Mesendoderm (in vitro differentiated cells): ENCODE results near the gene MT1E.
A peak's percentile ranks its signal among the peaks of the same experiment; 100 is the strongest.
"Not testable (repeated sequence)": the region's sequence is repeated elsewhere in the genome, so short reads cannot be mapped to it uniquely, and the experiment has no call there.

Experiments
- DNase-seq: peaks from one replicate; pipeline ENCODE4 v3.0.0; 2013
- H2AK5ac ChIP-seq: 2 replicates; pipeline ENCODE4 v1.6.1; 2013; ENCODE audit warnings: low read length, inconsistent platforms
- H2BK120ac ChIP-seq: 2 replicates; pipeline ENCODE4 v1.6.1; 2013; ENCODE audit warnings: low read depth, mild to moderate bottlenecking, low read length, moderate library complexity, mixed read lengths
- H2BK15ac ChIP-seq: replicated peaks from 2 replicates; pipeline ENCODE4 v1.6.1; 2013; ENCODE audit warnings: low read depth, mild to moderate bottlenecking, moderate library complexity
- H2BK5ac ChIP-seq: 2 replicates; pipeline ENCODE4 v1.6.1; 2013; ENCODE audit warnings: low read length, inconsistent platforms
- H3K18ac ChIP-seq: 2 replicates; pipeline ENCODE4 v1.6.1; 2013; ENCODE audit warnings: mild to moderate bottlenecking, low read length, mixed read lengths
- H3K23ac ChIP-seq: one replicate; pipeline ENCODE4 v1.6.1; 2013; ENCODE audit warnings: low read length
- H3K27ac ChIP-seq: 2 replicates; pipeline ENCODE4 v1.5.1; 2013; ENCODE audit warnings: low read depth, mild to moderate bottlenecking, inconsistent platforms, low read length, moderate library complexity
- H3K27me3 ChIP-seq: 2 replicates; pipeline ENCODE4 v1.6.1; 2013; ENCODE audit warnings: low read length, control low read depth, mild to moderate bottlenecking, inconsistent platforms; ENCODE audit not compliant: insufficient read depth, poor library complexity
- H3K36me3 ChIP-seq: 2 replicates; pipeline ENCODE4 v1.6.1; 2013; ENCODE audit warnings: low read length, inconsistent platforms; ENCODE audit not compliant: control insufficient read depth, insufficient read depth
- H3K4ac ChIP-seq: one replicate; pipeline ENCODE4 v1.6.1; 2013; ENCODE audit warnings: low read depth, mild to moderate bottlenecking, low read length, moderate library complexity
- H3K4me1 ChIP-seq: 2 replicates; pipeline ENCODE4 v1.6.1; 2013; ENCODE audit warnings: low read depth, low read length, inconsistent platforms; ENCODE audit not compliant: control insufficient read depth
- H3K4me2 ChIP-seq: 2 replicates; pipeline ENCODE4 v1.6.1; 2013; ENCODE audit warnings: low read length
- H3K4me3 ChIP-seq: 2 replicates; pipeline ENCODE4 v1.5.1; 2013; ENCODE audit warnings: mild to moderate bottlenecking, low read length
- H3K56ac ChIP-seq: one replicate; pipeline ENCODE4 v1.6.1; 2013; ENCODE audit warnings: low read length
- H3K79me1 ChIP-seq: 2 replicates; pipeline ENCODE4 v1.6.1; 2013; ENCODE audit warnings: low read length, inconsistent platforms
- H3K79me2 ChIP-seq: 2 replicates; pipeline ENCODE4 v1.6.1; 2013; ENCODE audit warnings: mild to moderate bottlenecking, low read length; ENCODE audit not compliant: control insufficient read depth, insufficient read depth
- H3K9ac ChIP-seq: 2 replicates; pipeline ENCODE4 v1.6.1; 2013; ENCODE audit warnings: low read length, inconsistent platforms
- H4K5ac ChIP-seq: one replicate; pipeline ENCODE4 v1.6.1; 2013; ENCODE audit warnings: low read length
- H4K8ac ChIP-seq: one replicate; pipeline ENCODE4 v1.6.1; 2013; ENCODE audit warnings: low read depth, mild to moderate bottlenecking, control low read depth, low read length, moderate library complexity
- WGBS: extraction: QIAGEN DNeasy Blood & Tissue Kit; methylation state at CpG from one replicate; pipeline ENCODE4 v1.1.7; 2013; ENCODE audit warnings: low lambda C conversion rate, missing lambda C conversion rate; ENCODE audit not compliant: insufficient coverage; ENCODE audit errors: extremely low coverage; 5-methylcytosine and 5-hydroxymethylcytosine counted together

MT1E gene

DNA sequence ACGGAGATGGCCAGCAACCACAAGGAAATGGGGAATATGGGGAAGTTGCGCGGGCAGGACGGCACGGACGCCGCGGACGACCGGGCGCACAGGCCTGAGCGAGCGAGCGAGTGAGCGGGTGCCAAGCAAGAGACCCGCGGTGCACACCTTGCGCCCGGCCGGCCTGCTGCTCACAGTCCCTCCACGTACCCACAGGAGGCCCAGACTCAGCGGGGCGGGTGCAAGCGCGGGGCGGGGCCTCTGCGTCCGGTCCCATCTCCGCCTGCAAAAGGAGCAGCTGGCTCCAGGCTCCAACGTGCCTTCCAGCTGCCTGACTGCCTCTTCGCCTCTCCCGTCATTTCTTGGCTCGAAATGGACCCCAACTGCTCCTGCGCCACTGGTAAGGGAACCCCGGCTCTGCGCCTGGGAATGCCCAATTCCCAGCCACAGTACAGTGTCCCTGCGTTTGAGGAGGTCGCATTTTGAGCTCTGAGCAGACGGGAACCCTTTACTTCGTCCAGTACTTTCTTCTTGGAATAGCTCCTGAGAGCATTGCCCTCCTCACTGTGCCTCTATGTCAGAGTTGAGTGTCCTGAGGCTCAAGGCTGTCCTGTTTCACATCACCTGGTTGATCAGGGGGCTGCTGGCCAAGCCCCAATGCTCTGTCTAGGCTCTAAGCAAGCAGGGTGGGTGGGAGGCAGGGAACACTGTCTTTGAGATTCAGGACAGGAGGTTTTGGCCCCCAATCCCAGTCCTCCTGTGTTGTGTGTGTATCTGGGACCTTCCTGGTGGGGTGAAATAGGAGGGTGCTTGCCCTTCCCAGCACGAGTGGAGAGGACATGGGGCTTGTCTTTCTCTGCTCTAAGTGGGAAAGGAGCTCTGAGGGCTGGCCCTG is 8.1 kb upstream of the MT1E start:
- Histone ChIP-seq H3K27ac (no peak overlapping the region), H3K4me1 (peaks cover 5% of the 10 kb centered on the region), H3K27me3 (peaks cover 34% of the 10 kb centered on the region), H3K9ac (peak overlapping the region; percentile 29), H2BK5ac (no peak overlapping the region), H3K23ac (no peak overlapping the region), H4K8ac (no peak overlapping the region), H3K56ac (peak overlapping the region; percentile 58), H3K4me2 (peak overlapping the region; percentile 28), H3K4ac (no peak overlapping the region), H3K36me3 (no peaks in the 10 kb centered on the region), H3K79me1 (no peaks in the 10 kb centered on the region), H4K5ac (no peak overlapping the region), H3K79me2 (no peaks in the 10 kb centered on the region), H2AK5ac (no peak overlapping the region), H3K18ac (no peak overlapping the region), H2BK120ac (no peak overlapping the region), H3K4me3 (no peak overlapping the region), H2BK15ac (no peak overlapping the region)
- DNase-seq, result no peak
- WGBS, result no CpG with 5 or more reads among the region's 41 CpGs

DNA sequence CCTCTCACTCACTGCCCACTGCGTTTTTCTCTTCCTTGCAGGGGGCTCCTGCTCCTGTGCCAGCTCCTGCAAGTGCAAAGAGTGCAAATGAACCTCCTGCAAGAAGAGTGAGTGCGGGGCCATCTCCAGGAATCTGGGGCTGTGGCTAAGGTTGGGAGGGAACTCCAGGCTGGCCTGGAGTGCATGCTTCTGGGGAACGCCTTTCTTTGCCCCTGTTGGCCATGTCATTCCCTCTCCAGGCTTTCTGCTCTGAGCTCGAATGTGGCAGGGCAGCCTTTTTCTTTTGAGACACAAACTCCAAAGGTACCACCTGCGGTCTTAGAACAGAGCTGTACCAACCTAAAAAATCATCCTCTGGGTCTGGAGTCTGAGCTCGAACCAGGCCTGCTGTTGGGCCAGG is 7.4 kb upstream of the MT1E start:
- H3K9ac ChIP-seq, result no peak overlapping the region

DNA sequence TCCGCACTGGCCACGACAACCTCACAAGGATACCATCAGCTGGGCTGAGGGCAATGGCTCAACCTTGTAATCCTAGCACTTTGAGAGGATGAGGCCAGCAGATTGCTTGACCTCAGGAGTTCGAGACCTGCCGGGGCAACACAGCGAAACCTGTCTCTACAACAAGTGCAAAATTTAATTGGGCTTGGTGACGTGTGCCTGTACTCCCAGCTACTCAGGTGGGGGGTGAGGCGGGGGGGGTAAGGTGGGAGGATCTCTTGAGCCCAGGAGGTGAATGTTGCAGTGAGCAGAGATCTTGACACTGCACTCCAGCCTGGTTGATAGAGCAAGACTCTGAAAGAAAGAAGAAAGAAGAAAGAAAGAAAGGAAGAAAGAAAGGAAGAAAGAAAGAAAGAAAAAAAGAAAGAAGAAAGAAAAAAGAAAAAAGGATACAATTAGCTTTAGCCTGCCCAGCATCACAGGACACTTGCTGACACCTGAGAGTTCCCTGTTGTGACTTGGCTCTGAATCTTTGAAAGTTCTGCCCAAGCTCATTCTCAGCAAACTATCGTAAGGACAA is 5.2 kb upstream of the MT1E start:
- no CpG with 5 or more reads among the region's 8 CpGs for WGBS
- no peak overlapping the region for H3K4me3 ChIP-seq
- H3K36me3 ChIP-seq, result no peaks in the 10 kb centered on the region
- DNase-seq, result no peak
- H3K4me2 ChIP-seq, result no peak overlapping the region
- H3K79me1 ChIP-seq, result no peaks in the 10 kb centered on the region
- no peak overlapping the region for H2BK5ac ChIP-seq
- no peak overlapping the region for H3K23ac ChIP-seq
- H4K5ac ChIP-seq, result no peak overlapping the region
- H3K27me3 ChIP-seq, result peaks cover 49% of the 10 kb centered on the region
- no peak overlapping the region for H2BK15ac ChIP-seq
- H3K18ac ChIP-seq, result no peak overlapping the region
- H2AK5ac ChIP-seq, result no peak overlapping the region
- H3K9ac ChIP-seq, result no peak overlapping the region
- no peak overlapping the region for H3K27ac ChIP-seq
- H3K4me1 ChIP-seq, result peaks cover 5% of the 10 kb centered on the region
- H3K56ac ChIP-seq, result no peak overlapping the region
- no peak overlapping the region for H3K4ac ChIP-seq
- H2BK120ac ChIP-seq, result no peak overlapping the region
- H4K8ac ChIP-seq, result no peak overlapping the region
- no peaks in the 10 kb centered on the region for H3K79me2 ChIP-seq

More for the DNA sequence above, 7.4 kb upstream of the MT1E start:
- H2BK120ac ChIP-seq, result no peak overlapping the region
- no CpG with 5 or more reads among the region's 6 CpGs for WGBS
- no peak overlapping the region for H3K27ac ChIP-seq
- H3K27me3 ChIP-seq, result peaks cover 34% of the 10 kb centered on the region
- no peak overlapping the region for H2BK5ac ChIP-seq
- DNase-seq, result no peak
- no peaks in the 10 kb centered on the region for H3K36me3 ChIP-seq
- no peak overlapping the region for H3K4ac ChIP-seq
- H2BK15ac ChIP-seq, result no peak overlapping the region
- H4K5ac ChIP-seq, result no peak overlapping the region
- no peak overlapping the region for H3K18ac ChIP-seq
- H3K79me2 ChIP-seq, result no peaks in the 10 kb centered on the region
- no peak overlapping the region for H2AK5ac ChIP-seq
- H3K4me3 ChIP-seq, result no peak overlapping the region
- H3K23ac ChIP-seq, result no peak overlapping the region
- no peak overlapping the region for H4K8ac ChIP-seq
- H3K4me1 ChIP-seq, result peaks cover 5% of the 10 kb centered on the region
- no peak overlapping the region for H3K56ac ChIP-seq
- H3K4me2 ChIP-seq, result no peak overlapping the region
- H3K79me1 ChIP-seq, result no peaks in the 10 kb centered on the region

DNA sequence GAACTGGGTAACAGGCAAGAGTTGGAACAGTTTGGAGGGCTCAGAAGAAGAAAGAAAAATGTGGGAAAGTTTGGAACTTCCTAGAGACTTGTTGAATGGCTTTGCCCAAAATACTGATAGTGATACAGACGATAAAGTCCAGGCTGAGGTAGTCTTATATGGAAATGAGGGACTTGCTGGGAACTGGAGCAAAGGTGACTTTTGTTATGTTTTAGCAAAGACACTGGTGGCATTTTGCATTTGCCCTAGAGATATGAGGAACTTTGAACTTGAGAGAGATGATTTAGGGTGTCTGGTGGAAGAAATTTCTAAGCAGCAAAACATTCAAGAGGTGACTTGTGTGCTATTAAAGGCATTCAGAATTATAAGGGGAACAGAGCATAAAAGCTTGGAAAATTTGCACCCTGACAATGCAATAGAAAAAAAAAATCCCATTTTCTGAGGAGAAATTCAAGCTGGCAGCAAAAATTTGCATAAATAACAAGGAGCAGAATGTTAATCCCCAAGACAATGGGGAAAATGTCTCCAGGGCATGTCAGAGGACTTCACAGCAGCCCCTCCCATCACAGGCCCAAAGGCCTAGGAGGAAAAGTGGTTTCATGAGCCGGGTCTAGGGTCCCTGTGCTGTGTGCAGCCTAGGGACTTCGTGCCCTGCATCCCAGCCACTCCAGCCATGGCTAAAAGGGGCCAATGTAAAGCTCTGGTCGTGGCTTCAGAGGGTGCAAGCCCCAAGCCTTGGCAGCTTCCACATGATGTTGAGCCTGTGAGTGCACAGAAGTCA is 3.7 kb upstream of the MT1E start:
- not testable (repeated sequence) for H3K79me1 ChIP-seq, H2BK5ac ChIP-seq, H3K4me1 ChIP-seq

DNA sequence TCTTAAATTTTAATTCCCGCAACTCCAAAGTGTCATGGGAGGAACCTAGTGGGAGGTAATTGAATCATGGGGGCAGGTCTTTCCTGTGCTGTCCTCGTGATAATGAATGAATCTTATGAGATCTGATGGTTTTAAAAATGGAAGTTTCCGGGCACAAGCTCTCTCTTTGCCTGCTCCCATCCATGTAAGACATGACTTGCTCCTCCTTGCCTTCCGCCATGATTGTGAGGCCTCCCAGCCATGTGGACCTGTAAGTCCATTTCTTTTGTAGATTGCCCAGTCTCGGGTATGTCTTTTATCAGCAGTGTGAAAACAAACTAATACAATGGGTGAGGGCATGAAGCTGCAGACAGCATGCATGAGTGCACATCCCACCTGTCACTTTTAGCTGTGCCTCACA is 2.4 kb upstream of the MT1E start:
- WGBS, result no CpG with 5 or more reads among the region's 5 CpGs
- H3K23ac ChIP-seq, H3K4me3 ChIP-seq, H3K4ac ChIP-seq, H2BK5ac ChIP-seq, H4K8ac ChIP-seq, H3K4me1 ChIP-seq, H3K4me2 ChIP-seq, H3K79me1 ChIP-seq, H3K27ac ChIP-seq, H3K18ac ChIP-seq, H2BK120ac ChIP-seq, H2AK5ac ChIP-seq, H3K9ac ChIP-seq, H4K5ac ChIP-seq, H2BK15ac ChIP-seq, H3K36me3 ChIP-seq, DNase-seq, H3K79me2 ChIP-seq, H3K56ac ChIP-seq: not testable (repeated sequence)
- H3K27me3 ChIP-seq, result peaks cover 42% of the 10 kb centered on the region

More for the DNA sequence above, 3.7 kb upstream of the MT1E start:
- H3K4me3 ChIP-seq, H2AK5ac ChIP-seq, H3K4ac ChIP-seq, H3K56ac ChIP-seq, H3K9ac ChIP-seq, H3K27ac ChIP-seq, H4K5ac ChIP-seq, H2BK15ac ChIP-seq, H3K36me3 ChIP-seq, H3K79me2 ChIP-seq, H3K4me2 ChIP-seq, H3K23ac ChIP-seq, H2BK120ac ChIP-seq, H3K18ac ChIP-seq, H4K8ac ChIP-seq: not testable (repeated sequence)
- peaks cover 52% of the 10 kb centered on the region for H3K27me3 ChIP-seq
- no CpG with 5 or more reads among the region's 4 CpGs for WGBS
- DNase-seq, result peak; percentile 48
